Neural crest cell (in vitro differentiated cells): Measurements from ENCODE around the gene FCER2. TPM values are rescaled to one million over a fixed set of nuclear protein-coding genes. Genes with fewer than 3 reads are reported as not detected.

Experiments
- DNase-seq: peaks from one replicate; pipeline ENCODE4 v3.0.0; 2021; ENCODE audit warnings: low read depth, mixed read lengths, low spot score
- H3K27ac Mint-ChIP-seq: one replicate; pipeline ENCODE4 v1.8.0; 2021; ENCODE audit warnings: mild to moderate bottlenecking, mixed read lengths; ENCODE audit not compliant: unreplicated experiment
- H3K27me3 Mint-ChIP-seq: 2 replicates; pipeline ENCODE4 v1.8.0; 2021; ENCODE audit warnings: low read depth, mild to moderate bottlenecking, mixed read lengths
- H3K36me3 Mint-ChIP-seq: 2 replicates; pipeline ENCODE4 v1.8.0; 2021; ENCODE audit warnings: low read depth, mild to moderate bottlenecking, mixed read lengths
- H3K4me1 Mint-ChIP-seq: 2 replicates; pipeline ENCODE4 v1.8.0; 2021; ENCODE audit warnings: mixed read lengths
- H3K4me3 Mint-ChIP-seq: one replicate; pipeline ENCODE4 v1.8.0; 2021; ENCODE audit warnings: mild to moderate bottlenecking, mixed read lengths
- H3K9me3 Mint-ChIP-seq: 2 replicates; pipeline ENCODE4 v1.8.0; 2021; ENCODE audit warnings: mixed read lengths
- total RNA-seq: library from RNA; stranded (reverse); gene quantifications from 2 replicates; pipeline ENCODE4 v1.2.1, GENCODE V29; 2021
- TF ChIP-seq, protein P1 (sequence below): fragments of 200-600 bp; sonication (generic); conservative IDR thresholded peaks from 2 replicates; pipeline ENCODE4 v1.5.0; 2021; ENCODE audit warnings: antibody characterized with exemption, mild to moderate bottlenecking

FCER2 gene
- total RNA-seq, 1 donor from 2014 or later: not detected

DNA sequence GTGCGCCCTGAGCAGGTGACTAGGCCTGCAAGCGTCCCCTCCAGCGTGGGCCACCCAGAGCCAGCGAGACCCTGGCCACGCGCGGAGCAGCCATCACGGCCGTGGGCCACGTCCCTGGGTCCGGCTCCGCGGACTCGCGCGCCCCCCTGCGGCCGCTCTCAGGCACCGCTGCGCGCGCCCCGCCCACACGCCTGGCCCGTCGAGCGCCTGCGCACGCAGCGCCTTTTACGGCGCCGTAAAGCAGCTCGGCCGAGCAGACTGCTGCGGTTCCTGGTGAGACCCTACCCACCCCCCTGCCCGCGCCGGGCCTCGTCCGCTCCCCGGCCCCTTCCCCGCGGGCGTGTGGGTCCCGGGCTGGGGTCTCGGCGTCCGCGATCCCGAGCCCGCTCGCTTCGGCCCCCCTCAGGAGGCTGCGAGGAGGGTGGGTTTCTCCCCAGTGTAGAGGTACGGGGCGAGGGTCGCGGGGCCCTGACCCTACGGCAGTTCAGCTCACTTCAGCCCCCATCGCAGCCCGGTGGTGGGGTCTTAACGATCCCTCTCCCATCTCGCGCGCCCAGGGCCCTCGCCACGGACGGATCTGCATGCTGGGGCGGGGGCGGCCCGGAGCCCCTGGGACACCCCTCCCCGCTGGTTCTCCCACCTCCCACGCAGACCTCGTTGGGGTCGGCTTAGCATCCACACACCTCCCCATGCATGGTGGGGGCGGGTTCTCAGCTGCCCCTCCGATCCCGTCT, 21.2 kb downstream of the FCER2 start, which contains the start of gene TRAPPC5:
Gene TRAPPC5 (plus strand): TSS at position 228 of the 734 bp plus-strand sequence. CDS start 1,421 bp downstream, outside the sequence.
- no peaks in the 10 kb centered on the region for H3K9me3 Mint-ChIP-seq
- peaks cover 40% of the 10 kb centered on the region for H3K27me3 Mint-ChIP-seq
- H3K27ac Mint-ChIP-seq: peak within 1 kb of the TSS; percentile 90
- peak within 1 kb of the TSS; percentile 90 for H3K4me3 Mint-ChIP-seq
- H3K36me3 Mint-ChIP-seq: no peaks in the 10 kb centered on the region
- peak; percentile 85 for DNase-seq
- H3K4me1 Mint-ChIP-seq: peaks cover 11% of the 10 kb centered on the region
- TF ChIP-seq, protein P1, sequence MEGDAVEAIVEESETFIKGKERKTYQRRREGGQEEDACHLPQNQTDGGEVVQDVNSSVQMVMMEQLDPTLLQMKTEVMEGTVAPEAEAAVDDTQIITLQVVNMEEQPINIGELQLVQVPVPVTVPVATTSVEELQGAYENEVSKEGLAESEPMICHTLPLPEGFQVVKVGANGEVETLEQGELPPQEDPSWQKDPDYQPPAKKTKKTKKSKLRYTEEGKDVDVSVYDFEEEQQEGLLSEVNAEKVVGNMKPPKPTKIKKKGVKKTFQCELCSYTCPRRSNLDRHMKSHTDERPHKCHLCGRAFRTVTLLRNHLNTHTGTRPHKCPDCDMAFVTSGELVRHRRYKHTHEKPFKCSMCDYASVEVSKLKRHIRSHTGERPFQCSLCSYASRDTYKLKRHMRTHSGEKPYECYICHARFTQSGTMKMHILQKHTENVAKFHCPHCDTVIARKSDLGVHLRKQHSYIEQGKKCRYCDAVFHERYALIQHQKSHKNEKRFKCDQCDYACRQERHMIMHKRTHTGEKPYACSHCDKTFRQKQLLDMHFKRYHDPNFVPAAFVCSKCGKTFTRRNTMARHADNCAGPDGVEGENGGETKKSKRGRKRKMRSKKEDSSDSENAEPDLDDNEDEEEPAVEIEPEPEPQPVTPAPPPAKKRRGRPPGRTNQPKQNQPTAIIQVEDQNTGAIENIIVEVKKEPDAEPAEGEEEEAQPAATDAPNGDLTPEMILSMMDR: peak; percentile 94

DNA sequence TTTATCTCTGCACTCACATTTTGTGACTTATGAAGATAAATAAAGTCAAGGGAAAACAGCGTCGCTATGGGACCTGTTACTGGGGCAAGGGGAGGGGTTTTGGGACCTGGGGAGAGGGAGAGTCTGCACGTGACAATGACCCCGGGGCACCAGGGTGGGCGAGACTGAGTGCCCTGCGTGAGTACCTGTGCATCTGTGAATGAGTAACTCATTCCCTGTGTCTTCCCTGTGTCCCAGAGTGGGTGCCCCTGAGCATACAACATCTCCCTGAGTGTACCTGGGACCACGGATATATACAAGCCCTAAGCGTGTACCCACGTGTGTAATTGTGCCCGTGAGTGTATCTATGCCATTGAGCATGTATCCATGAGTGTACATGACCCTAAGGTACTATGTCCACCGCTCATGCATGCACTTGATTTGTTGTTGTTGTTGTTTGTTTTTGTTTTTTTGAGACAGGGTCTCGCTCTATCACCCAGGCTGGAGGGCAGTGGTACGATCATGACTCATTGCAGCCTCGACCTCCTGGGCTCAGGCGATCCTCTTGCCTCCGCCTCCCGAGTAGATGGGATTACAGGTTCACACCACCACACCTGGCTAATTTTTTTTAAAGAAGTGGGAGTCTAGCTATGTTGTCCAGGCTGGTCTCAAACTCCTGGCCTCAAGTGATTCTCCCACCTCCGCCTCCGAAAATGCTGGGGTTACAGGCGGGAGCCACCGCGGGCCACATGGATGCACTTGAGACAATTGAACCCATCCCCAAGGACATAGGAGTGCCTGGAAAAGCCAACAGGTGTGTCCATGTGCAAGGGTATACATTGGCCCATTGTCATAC, 21.9 kb downstream of the FCER2 start:
- no peaks in the 10 kb centered on the region for H3K36me3 Mint-ChIP-seq
- H3K4me3 Mint-ChIP-seq: peak overlapping the region; percentile 90
- peaks cover 41% of the 10 kb centered on the region for H3K27me3 Mint-ChIP-seq
- no peak for DNase-seq
- no peak overlapping the region for H3K27ac Mint-ChIP-seq
- no peaks in the 10 kb centered on the region for H3K9me3 Mint-ChIP-seq
- peaks cover 4% of the 10 kb centered on the region for H3K4me1 Mint-ChIP-seq
- TF ChIP-seq, protein P1: no peak

DNA sequence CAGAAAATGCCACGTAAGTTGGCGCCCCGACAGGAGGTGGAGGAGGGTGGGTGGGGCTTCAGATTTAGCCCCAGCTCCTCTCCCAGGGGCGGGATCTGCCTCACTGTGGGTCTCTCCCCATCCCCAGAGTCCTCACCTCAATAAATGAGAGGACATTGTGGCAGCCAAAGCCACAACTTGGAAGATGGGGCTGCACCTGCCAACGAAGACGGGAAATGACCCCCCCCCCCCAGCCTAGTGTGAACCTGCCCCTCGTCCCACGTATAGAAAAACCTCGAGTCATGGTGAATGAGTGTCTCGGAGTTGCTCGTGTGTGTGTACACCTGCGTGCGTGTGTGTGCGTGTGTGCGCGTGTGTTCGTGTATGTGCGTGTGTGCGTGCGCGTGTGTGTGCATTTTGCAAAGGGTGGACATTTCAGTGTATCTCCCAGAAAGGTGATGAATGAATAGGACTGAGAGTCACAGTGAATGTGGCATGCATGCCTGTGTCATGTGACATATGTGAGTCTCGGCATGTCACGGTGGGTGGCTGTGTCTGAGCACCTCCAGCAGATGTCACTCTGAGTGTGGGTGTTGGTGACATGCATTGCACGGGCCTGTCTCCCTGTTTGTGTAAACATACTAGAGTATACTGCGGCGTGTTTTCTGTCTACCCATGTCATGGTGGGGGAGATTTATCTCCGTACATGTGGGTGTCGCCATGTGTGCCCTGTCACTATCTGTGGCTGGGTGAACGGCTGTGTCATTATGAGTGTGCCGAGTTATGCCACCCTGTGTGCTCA, 22.8 kb downstream of the FCER2 start:
- Mint-ChIP-seq H3K4me1 (peaks cover 4% of the 10 kb centered on the region), H3K9me3 (peaks cover 3% of the 10 kb centered on the region), H3K36me3 (no peaks in the 10 kb centered on the region), H3K4me3 (peak overlapping the region; percentile 90), H3K27ac (no peak overlapping the region), H3K27me3 (peaks cover 48% of the 10 kb centered on the region)
- TF ChIP-seq, protein P1: no peak
- DNase-seq: no peak

DNA sequence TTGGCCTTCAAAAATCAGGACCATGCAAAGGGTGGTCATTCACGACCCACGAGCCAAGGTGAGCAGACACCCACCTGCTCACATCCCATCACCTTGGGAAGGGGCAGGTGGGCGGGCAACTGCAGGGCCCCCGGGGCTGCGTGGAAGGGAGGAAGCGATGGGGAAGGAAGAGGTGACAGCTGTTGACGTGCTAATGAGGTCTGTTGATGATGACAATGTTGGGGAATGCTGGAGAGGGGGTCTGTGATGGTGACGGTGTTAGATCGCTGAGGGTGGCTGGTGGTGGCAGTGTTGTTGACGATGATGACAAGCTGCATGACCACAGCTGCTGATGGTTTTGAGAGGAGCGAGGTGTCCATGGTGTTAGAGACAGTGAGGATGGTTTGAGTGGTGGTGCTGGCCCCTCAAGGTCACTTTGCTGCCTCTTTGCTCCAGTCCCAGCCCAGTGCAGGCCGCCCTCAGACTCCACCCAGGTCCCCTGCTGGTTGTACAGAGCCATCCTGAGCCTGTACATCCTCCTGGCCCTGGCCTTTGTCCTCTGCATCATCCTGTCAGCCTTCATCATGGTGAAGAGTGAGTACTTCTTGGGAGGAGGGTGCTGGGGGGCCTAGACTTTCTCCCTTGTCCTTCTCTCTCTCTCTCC, 24.1 kb downstream of the FCER2 start:
- no peak overlapping the region for H3K27ac Mint-ChIP-seq
- TF ChIP-seq, protein P1: no peak
- no peak for DNase-seq
- H3K27me3 Mint-ChIP-seq: peaks cover 62% of the 10 kb centered on the region
- no peaks in the 10 kb centered on the region for H3K36me3 Mint-ChIP-seq
- H3K4me1 Mint-ChIP-seq: peaks cover 4% of the 10 kb centered on the region
- peaks cover 3% of the 10 kb centered on the region for H3K9me3 Mint-ChIP-seq
- peak overlapping the region; percentile 41 for H3K4me3 Mint-ChIP-seq

DNA sequence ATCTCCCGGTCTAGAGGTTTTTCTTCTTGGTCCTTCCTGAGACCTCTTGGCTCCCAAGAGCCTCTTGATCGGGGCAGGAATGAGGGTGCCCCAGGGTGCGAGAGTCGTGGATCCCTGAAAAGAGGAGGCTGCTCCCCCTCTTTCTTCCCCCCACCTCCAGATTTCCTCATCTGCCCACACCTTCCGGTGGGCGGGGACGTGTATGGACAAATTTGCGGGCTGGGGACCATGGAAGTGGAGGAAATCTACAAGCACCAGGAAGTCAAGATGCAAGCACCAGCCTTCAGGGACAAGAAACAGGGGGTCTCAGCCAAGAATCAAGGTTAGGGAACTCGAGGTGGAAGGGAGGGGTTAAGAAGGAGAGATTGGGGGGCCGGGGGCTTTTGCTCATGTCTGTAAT, 25.1 kb downstream of the FCER2 start, which contains the start of gene MCEMP1:
Gene MCEMP1 (plus strand): TSS at position 237 of the 400 bp plus-strand sequence. CDS start 31 bp downstream, at position 268.
- Mint-ChIP-seq H3K27me3 (peaks cover 70% of the 10 kb centered on the region), H3K9me3 (peaks cover 3% of the 10 kb centered on the region)

More for the DNA sequence above, 25.1 kb downstream of the FCER2 start, which contains the start of gene MCEMP1:
- peaks cover 3% of the 10 kb centered on the region for H3K4me1 Mint-ChIP-seq
- DNase-seq: no peak
- peak within 1 kb of the TSS; percentile 41 for H3K4me3 Mint-ChIP-seq
- TF ChIP-seq, protein P1: no peak
- H3K36me3 Mint-ChIP-seq: no peaks in the 10 kb centered on the region
- no peak within 1 kb of the TSS for H3K27ac Mint-ChIP-seq
